OCI-LY3 (cell line): Measurements from ENCODE around the gene EML4.

Experiments
- CTCF ChIP-seq: fragments of 200-600, 300-600 bp; sonication (generic); IDR thresholded peaks from 2 replicates; pipeline ENCODE4 v1.5.1; 2014; ENCODE audit warnings: antibody characterized with exemption, low read length, low read depth
- EZH2phosphoT487 ChIP-seq: fragments of 200-600 bp; shearing (Covaris generic); IDR thresholded peaks from 2 replicates; pipeline ENCODE4 v1.6.1; 2018; ENCODE audit warnings: antibody characterized with exemption, mixed run types, low read depth

- TF ChIP-seq EZH2phosphoT487 (no peak), CTCF (no peak)
These were observed 36.8 kb upstream of the EML4 start for GRCh38 chr2:42132191-42132965.
